ENCODE results near the gene PRTG. TPM values are rescaled to one million over a fixed set of nuclear protein-coding genes. Genes with fewer than 3 reads are reported as not detected.
A peak's percentile ranks its signal among the peaks of the same experiment; 100 is the strongest.
"Not testable (repeated sequence)": the region's sequence is repeated elsewhere in the genome, so short reads cannot be mapped to it uniquely, and the experiment has no call there.

PRTG gene
- total RNA-seq, 2 experiments from 2014 or later, result not detected

DNA sequence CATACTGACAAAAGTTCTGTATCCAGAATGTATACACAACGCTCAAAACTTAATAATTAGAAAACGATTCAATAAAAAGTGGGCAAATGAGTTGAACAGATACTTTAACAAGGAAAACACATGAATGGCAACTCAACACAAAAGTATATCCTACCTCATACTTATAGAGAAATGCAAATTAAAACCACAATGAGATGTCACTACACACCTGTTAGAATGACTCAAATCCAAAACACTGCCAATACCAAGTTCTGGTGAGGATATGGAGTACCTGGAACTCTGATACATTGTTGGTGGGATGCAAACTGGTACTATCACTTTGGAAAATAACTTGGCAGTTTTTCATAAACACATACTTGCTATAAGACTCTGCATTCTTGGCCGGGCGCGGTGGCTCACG lies 42.1 kb downstream of the PRTG start:
- POLR2A ChIA-PET, result no interaction called here
- H3K4me3 Mint-ChIP-seq, result no peak overlapping the region
- H3K27me3 Mint-ChIP-seq, result peaks cover 24% of the 10 kb centered on the region
- H3K9me3 Mint-ChIP-seq, result no peaks in the 10 kb centered on the region
- H3K36me3 Mint-ChIP-seq, result no peaks in the 10 kb centered on the region
- DNase-seq (no peak), ATAC-seq (ENCODE audit: low read depth) (no peak)
- H3K4me1 Mint-ChIP-seq, result peaks cover 8% of the 10 kb centered on the region
- H3K27ac Mint-ChIP-seq, result no peak overlapping the region

DNA sequence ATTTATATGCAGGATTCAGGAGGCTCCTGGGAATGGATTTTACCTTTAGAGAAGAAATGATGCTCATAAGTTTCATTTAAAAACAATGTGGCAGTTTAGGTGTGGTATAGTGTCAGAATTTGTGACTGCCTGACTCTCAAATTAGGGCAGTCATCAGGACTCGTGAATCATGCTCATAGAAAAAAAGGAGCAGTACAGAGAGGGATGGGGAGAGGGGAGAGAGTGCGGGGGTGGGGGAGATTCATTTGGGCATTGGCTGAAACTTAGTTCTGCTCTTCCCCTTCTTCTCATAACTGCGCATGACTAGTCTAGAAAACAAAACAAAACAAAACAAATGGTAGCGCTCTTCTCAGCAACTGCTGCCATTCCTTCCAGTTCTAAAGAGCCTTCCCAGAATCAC lies 44.3 kb downstream of the PRTG start:
- Mint-ChIP-seq H3K36me3 (no peaks in the 10 kb centered on the region), H3K4me1 (peaks cover 3% of the 10 kb centered on the region), H3K4me3 (no peak overlapping the region), H3K27me3 (peaks cover 24% of the 10 kb centered on the region), H3K27ac (no peak overlapping the region), H3K9me3 (no peaks in the 10 kb centered on the region)
- DNase-seq, result no peak
- ATAC-seq (ENCODE audit: low read depth), result no peak
- POLR2A ChIA-PET, result no interaction called here

DNA sequence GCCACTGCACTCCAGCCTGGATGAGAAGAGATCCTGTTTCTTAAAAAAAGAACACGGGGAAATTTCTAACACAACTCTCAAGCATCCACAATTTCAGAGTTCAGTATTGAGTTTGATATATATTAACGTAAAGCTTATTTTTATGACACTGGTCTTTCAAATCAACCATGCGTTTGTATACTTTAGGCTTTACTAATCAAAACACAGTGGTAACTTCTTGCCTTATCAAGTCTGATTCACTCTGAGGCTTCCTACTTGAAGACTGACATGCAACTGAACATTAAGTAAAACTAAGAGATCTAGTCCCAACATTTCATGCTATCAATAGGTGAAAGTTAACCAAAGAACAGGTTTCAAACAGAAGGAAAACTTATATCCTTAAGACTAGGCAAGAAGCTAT lies 46.7 kb downstream of the PRTG start:
- ATAC-seq (ENCODE audit: low read depth), result no peak
- Mint-ChIP-seq H3K4me3 (no peak overlapping the region), H3K27ac (no peak overlapping the region), H3K4me1 (no peaks in the 10 kb centered on the region), H3K36me3 (no peaks in the 10 kb centered on the region), H3K9me3 (no peaks in the 10 kb centered on the region), H3K27me3 (peaks cover 12% of the 10 kb centered on the region)
- DNase-seq, result no peak
- POLR2A ChIA-PET, result no interaction called here

DNA sequence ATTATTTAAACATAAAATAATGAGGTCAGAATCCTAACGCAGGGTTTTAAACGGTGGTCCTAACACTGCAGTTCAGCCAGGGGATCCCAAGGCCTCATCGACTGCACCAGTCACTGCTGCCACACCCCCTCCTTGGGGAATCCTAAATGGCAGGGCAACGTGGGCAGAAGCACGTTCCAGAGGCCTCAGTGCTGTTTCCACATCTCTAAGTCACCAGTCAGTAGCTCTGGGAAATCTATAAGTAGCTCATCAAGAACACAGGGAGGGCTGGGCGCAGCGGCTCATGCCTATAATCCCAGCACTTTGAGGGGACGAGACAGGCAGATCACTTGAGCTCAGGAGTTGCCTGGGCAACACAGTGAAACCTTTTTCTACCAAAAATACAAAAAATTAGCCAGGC lies 47.5 kb downstream of the PRTG start:
- Mint-ChIP-seq H3K27ac (no peak overlapping the region), H3K4me1 (no peaks in the 10 kb centered on the region), H3K9me3 (no peaks in the 10 kb centered on the region), H3K27me3 (peaks cover 10% of the 10 kb centered on the region), H3K36me3 (no peaks in the 10 kb centered on the region), H3K4me3 (no peak overlapping the region)
- ATAC-seq (ENCODE audit: low read depth) (no peak), DNase-seq (no peak)
- POLR2A ChIA-PET, result no interaction called here

DNA sequence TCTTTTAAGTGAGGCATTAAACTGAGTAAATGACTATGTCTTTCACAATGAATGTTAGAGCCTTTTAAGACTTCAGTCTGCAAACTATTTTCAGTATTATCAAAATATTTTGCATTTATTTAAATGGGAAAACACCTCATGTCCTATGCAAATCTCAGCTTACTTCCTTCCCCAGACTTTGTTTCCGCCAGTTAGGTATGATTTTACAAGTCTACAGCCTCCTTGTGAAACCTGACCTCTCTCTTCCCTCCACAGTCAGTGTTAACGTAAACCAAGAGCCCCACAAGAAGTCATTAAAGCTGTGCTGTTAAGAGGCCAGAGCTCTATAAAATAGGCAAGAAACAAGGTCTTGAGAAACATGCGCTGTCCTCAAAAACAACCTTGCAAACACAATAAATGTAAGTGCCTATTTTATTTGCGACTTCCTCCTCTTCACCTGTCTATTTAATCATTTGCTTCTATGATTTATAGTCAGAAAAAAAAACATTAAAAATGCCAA lies 48.3 kb downstream of the PRTG start:
- H3K4me1 Mint-ChIP-seq, result no peaks in the 10 kb centered on the region
- H3K9me3 Mint-ChIP-seq, result no peaks in the 10 kb centered on the region
- no peak for ATAC-seq (ENCODE audit: low read depth)
- H3K27me3 Mint-ChIP-seq, result peaks cover 9% of the 10 kb centered on the region
- H3K36me3 Mint-ChIP-seq, result no peaks in the 10 kb centered on the region
- no peak for DNase-seq
- H3K4me3 Mint-ChIP-seq, result no peak overlapping the region
- POLR2A ChIA-PET, result no interaction called here
- no peak overlapping the region for H3K27ac Mint-ChIP-seq

DNA sequence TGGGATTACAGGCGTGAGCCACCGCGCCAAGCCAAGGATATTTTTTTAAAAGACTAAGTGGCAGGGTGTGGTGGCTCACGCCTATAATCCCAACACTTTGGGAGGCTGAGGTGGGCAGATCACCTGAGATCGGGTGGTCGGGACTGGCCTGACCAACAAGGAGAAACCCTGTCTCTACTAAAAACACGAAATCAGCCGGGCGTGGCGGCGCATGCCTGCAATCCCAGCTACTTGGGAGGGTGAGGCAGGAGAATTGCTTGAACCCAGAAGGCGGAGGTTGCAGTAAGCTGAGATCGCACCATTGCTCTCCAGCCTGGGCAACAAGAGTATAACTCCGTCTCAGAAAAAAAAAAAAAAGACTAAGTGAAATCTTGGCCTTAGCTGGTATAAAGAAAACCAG lies 49.8 kb downstream of the PRTG start:
- H3K27ac Mint-ChIP-seq; ATAC-seq (ENCODE audit: low read depth); H3K4me3 Mint-ChIP-seq; H3K36me3 Mint-ChIP-seq; H3K4me1 Mint-ChIP-seq; H3K27me3 Mint-ChIP-seq; H3K9me3 Mint-ChIP-seq; POLR2A ChIA-PET; DNase-seq: not testable (repeated sequence)

DNA sequence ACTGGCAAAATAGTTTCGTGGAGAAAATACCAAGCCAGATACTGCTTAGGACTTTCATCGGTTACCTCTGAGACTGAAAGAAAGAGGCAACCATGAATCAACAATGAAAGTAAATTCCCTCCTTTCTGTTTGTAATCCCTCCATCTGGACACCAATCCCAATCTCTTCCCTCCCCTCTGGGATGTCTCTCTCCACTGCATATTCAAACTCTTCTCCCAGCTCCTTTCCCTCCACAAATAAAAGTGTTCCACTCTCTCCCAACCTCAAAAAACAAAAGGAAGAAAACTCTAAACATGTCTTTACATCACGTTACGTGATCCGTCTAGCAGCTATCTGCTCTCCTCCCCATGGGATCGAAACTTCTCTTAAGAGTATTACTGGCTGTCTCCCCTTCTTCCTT lies 55.2 kb downstream of the PRTG start:
- peaks cover 2% of the 10 kb centered on the region for H3K4me1 Mint-ChIP-seq
- H3K27me3 Mint-ChIP-seq, result peaks cover 4% of the 10 kb centered on the region
- H3K9me3 Mint-ChIP-seq, result no peaks in the 10 kb centered on the region
- H3K4me3 Mint-ChIP-seq, result no peak overlapping the region
- POLR2A ChIA-PET, result no interaction called here
- no peak for ATAC-seq (ENCODE audit: low read depth)
- no peak for DNase-seq
- no peak overlapping the region for H3K27ac Mint-ChIP-seq
- no peaks in the 10 kb centered on the region for H3K36me3 Mint-ChIP-seq

DNA sequence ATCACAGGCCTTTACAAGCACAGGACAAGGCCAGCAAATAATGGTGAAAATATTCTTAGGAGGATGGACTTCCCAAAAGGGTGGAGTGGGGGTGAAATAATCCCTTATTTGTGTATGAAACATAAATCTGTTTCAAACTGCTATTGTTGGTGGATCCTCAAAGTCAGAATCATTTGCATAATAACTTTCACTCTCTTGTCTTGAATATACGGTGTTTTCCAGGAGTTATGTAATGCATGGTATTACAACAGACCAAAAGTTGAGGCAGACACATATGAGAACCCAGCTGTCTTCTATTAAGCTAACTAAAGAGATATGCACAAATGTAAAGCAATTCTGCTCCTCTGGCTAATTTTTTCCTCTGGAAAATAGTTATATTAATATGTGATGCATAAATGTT lies 57.7 kb downstream of the PRTG start:
- Mint-ChIP-seq H3K4me3 (no peak overlapping the region), H3K36me3 (no peaks in the 10 kb centered on the region), H3K9me3 (no peaks in the 10 kb centered on the region), H3K4me1 (peaks cover 2% of the 10 kb centered on the region), H3K27ac (no peak overlapping the region), H3K27me3 (peaks cover 4% of the 10 kb centered on the region)
- DNase-seq (no peak), ATAC-seq (ENCODE audit: low read depth) (no peak)
- POLR2A ChIA-PET, result no interaction called here

DNA sequence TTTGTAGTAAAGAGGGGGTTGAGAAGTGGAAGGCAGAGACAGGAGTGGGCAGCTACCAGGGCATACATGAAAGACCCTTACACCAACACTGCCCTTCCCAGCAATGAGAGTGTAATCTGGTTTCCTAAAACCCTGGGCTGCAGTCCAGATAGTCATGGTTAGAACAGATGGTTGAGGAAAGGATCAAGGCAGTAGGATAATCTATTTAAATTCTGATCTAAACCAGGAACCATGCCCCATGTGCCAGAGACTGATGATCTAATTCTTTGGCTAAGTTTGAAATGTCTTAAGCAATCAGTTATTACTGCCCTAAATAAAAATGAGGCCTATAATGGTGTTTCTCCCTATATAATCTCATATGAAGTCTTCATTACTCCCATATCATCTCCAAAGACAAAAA lies 59.6 kb downstream of the PRTG start:
- peaks cover 2% of the 10 kb centered on the region for H3K4me1 Mint-ChIP-seq
- no peak for ATAC-seq (ENCODE audit: low read depth)
- H3K27ac Mint-ChIP-seq, result no peak overlapping the region
- no peak for DNase-seq
- no peaks in the 10 kb centered on the region for H3K9me3 Mint-ChIP-seq
- H3K36me3 Mint-ChIP-seq, result no peaks in the 10 kb centered on the region
- POLR2A ChIA-PET, result no interaction called here
- no peak overlapping the region for H3K4me3 Mint-ChIP-seq
- H3K27me3 Mint-ChIP-seq, result peaks cover 1% of the 10 kb centered on the region

DNA sequence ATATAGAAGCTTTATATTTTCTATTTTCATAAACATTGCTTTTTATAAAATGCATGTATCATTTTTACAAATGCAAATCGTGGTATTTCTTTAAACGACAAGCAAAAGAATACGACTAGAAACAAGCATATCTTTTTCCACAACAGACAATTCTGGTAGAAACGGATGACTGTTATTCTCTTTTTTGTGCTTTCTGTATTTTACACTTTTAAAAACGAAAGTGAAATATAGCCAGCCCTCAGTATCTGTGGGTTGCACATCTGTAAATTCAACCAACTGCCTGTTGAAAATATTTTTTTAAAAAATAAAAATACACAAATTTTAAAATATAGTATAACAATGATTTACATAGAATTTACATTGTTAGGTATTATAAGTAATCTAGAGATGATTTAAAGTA lies 61.3 kb downstream of the PRTG start:
- peaks cover 2% of the 10 kb centered on the region for H3K27me3 Mint-ChIP-seq
- ATAC-seq (ENCODE audit: low read depth) (peak; percentile 56), DNase-seq (no peak)
- H3K27ac Mint-ChIP-seq, result no peak overlapping the region
- POLR2A ChIA-PET, result no interaction called here
- no peak overlapping the region for H3K4me3 Mint-ChIP-seq
- peaks cover 2% of the 10 kb centered on the region for H3K4me1 Mint-ChIP-seq
- no peaks in the 10 kb centered on the region for H3K36me3 Mint-ChIP-seq
- no peaks in the 10 kb centered on the region for H3K9me3 Mint-ChIP-seq

DNA sequence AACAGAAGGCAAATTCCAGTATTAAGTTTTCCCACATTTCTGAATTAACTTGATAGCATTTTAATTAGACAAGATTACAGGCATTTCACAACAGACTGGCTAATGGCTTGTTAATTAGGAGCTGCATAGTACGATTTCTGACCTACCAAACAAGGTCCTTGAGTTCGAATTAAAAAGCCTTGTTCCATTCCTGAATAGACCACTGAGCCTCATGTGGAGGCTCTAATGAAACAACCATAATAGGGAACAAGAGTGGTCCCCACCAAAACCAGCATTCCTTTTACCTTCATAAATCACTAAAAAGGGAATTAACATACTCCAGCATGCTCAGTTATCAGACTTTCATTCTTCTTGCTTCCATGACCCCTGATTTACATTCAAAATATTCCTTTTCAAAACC lies 66.4 kb downstream of the PRTG start:
- no peak overlapping the region for H3K27ac Mint-ChIP-seq
- ATAC-seq (ENCODE audit: low read depth) (no peak), DNase-seq (no peak)
- H3K4me1 Mint-ChIP-seq, result no peaks in the 10 kb centered on the region
- H3K4me3 Mint-ChIP-seq, result no peak overlapping the region
- H3K27me3 Mint-ChIP-seq, result peaks cover 32% of the 10 kb centered on the region
- POLR2A ChIA-PET, result no interaction called here
- no peaks in the 10 kb centered on the region for H3K36me3 Mint-ChIP-seq
- no peaks in the 10 kb centered on the region for H3K9me3 Mint-ChIP-seq

DNA sequence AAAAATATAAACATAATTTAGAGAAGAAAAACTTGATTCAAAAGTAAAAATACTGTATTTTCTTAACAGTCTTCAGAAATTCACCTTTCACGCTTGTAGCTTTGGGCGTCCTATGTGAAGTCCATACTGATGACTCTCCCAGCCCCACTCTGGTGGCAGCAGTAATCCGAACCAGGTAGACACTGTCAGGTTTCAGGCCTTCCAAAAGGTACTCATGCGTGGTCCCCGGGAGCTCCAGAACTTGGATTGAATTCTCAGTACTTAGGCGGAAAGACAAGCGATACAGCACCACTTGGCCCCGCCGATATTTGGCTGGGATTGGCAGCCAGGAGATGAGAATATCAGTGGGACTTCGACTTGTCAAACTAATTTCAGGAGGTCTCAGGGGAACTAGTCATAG lies 69.7 kb downstream of the PRTG start:
- POLR2A ChIA-PET, result no interaction called here
- no peak overlapping the region for H3K27ac Mint-ChIP-seq
- H3K4me1 Mint-ChIP-seq, result no peaks in the 10 kb centered on the region
- H3K36me3 Mint-ChIP-seq, result no peaks in the 10 kb centered on the region
- no peak for DNase-seq
- ATAC-seq (ENCODE audit: low read depth), result no peak
- H3K9me3 Mint-ChIP-seq, result no peaks in the 10 kb centered on the region
- H3K4me3 Mint-ChIP-seq, result no peak overlapping the region
- peaks cover 34% of the 10 kb centered on the region for H3K27me3 Mint-ChIP-seq

DNA sequence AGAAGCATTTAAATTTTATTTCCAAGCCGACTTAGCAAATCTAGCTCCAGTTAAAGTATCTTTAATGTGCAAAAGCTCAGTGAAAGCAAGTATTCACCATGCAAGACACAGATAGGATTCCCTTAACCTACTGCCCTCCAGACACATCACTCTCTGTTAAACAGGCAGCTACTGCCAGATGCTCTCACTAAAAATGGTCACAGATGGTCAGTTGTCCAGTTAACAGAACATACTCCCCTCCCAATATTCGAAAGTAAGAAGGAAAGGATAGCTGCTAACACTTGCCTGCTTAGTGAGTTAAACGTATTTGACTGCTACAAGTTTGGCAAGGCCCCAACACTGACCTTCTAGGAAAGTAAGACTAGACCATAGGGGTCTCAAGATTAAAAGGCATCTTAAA lies 73.7 kb downstream of the PRTG start:
- H3K27me3 Mint-ChIP-seq, result peaks cover 26% of the 10 kb centered on the region
- no peaks in the 10 kb centered on the region for H3K9me3 Mint-ChIP-seq
- no peak overlapping the region for H3K27ac Mint-ChIP-seq
- ATAC-seq (ENCODE audit: low read depth) (no peak), DNase-seq (no peak)
- no peaks in the 10 kb centered on the region for H3K4me1 Mint-ChIP-seq
- POLR2A ChIA-PET, result no interaction called here
- H3K36me3 Mint-ChIP-seq, result no peaks in the 10 kb centered on the region
- no peak overlapping the region for H3K4me3 Mint-ChIP-seq

DNA sequence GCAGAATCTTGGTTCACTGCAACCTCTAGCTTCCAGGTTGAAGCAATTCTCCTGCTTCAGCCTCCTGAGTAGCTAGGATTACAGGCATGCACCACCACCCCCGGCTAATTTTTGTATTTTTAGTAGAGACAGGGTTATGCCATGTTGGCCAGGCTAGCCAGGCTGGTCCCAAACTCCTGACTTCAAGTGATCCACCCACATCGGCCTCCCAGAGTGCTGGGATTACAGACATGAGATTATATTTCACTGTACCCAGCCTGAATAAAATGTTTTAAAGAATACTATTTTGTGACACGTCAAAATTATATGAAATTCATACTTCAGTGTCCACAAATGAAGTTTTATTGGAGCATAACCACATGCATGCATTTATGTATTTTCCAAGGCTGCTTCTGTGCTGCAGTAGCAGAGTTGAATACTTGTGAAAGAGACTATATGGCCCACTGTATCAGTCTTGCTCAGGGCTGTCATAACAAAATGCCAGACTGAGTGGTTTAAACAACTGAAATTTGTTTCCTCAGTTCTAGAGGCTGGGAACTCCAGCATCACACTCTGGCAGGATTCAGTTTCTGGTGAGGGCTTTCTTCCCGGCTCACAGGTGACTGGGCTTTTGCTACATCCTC lies 77.2 kb downstream of the PRTG start:
- H3K4me3 Mint-ChIP-seq, result no peak overlapping the region
- H3K4me1 Mint-ChIP-seq, result no peaks in the 10 kb centered on the region
- H3K27ac Mint-ChIP-seq, result no peak overlapping the region
- no peaks in the 10 kb centered on the region for H3K9me3 Mint-ChIP-seq
- H3K27me3 Mint-ChIP-seq, result peaks cover 14% of the 10 kb centered on the region
- no peaks in the 10 kb centered on the region for H3K36me3 Mint-ChIP-seq
- DNase-seq (no peak), ATAC-seq (ENCODE audit: low read depth) (no peak)
- POLR2A ChIA-PET, result no interaction called here

DNA sequence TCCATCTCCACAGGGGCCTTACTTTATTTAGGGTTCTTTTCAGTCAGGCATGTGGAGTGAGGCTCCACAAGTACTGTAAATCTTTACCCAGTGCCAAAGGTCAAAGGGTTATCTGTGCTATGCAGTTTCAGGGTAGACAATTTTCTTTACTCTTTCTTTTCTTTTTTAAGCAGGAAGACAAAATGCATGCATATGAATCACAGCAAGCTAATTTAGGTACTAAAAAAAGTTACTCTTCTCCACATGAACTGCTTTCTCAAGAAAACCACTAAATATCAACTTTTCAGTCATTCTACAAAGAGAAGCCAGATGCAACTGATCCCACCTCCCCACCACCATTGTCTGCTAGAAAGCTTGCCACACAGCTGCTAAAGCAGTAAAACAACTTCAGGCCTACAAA lies 81.5 kb downstream of the PRTG start:
- H3K27ac Mint-ChIP-seq, result no peak overlapping the region
- POLR2A ChIA-PET, result no interaction called here
- no peaks in the 10 kb centered on the region for H3K9me3 Mint-ChIP-seq
- H3K36me3 Mint-ChIP-seq, result no peaks in the 10 kb centered on the region
- H3K4me1 Mint-ChIP-seq, result no peaks in the 10 kb centered on the region
- ATAC-seq (ENCODE audit: low read depth) (no peak), DNase-seq (no peak)
- peaks cover 2% of the 10 kb centered on the region for H3K27me3 Mint-ChIP-seq
- no peak overlapping the region for H3K4me3 Mint-ChIP-seq
